ENCODE measurements around the gene ARL14EPL. TPM values are rescaled to one million over a fixed set of nuclear protein-coding genes. Genes with fewer than 3 reads are reported as not detected.
A peak's percentile ranks its signal among the peaks of the same experiment; 100 is the strongest.
"Not testable (repeated sequence)": the region's sequence is repeated elsewhere in the genome, so short reads cannot be mapped to it uniquely, and the experiment has no call there.

ARL14EPL gene
- total and polyA plus RNA-seq, 2 experiments from 2014 or later, result not detected

- Mint-ChIP-seq H3K36me3 (ENCODE audit: low read depth) (no peaks in the 10 kb centered on the region; the same call in 2 of the 3 replicates), H3K4me3 (peak overlapping the region; percentile 94), H3K9me3 (no peaks in the 10 kb centered on the region; the same call in 2 of the 3 replicates), H3K4me1 (peaks cover 16% of the 10 kb centered on the region), H3K27me3 (ENCODE audit: insufficient read depth, low read depth, poor library complexity) (peaks cover 3% of the 10 kb centered on the region), H3K27ac (0 out of 2 replicates have a peak overlapping the region, but pooled peaks have one; percentile 8)
- Histone ChIP-seq H3F3A (replicated peaks; ENCODE audit: low read depth) (no peaks in the 10 kb centered on the region), H3K4me1 (ENCODE audit: insufficient read depth) (peaks cover 14% of the 10 kb centered on the region), H3K9me2 (ENCODE audit: insufficient read depth) (no peaks in the 10 kb centered on the region), H3K27me3 (ENCODE audit: insufficient read depth) (no peaks in the 10 kb centered on the region), H3K4me2 (peak overlapping the region; percentile 90), H2AFZ (peak overlapping the region; percentile 54), H3K4me3 (peak overlapping the region; percentile 70), H3K36me3 (ENCODE audit: insufficient read depth) (no peaks in the 10 kb centered on the region), H4K20me1 (replicated peaks; ENCODE audit: insufficient read depth) (no peaks in the 10 kb centered on the region), H3K27ac (ENCODE audit: low read depth) (peak overlapping the region; percentile 22), H3K79me2 (replicated peaks; ENCODE audit: insufficient read depth) (peaks cover 45% of the 10 kb centered on the region)
- peak; percentile 68 for ATAC-seq
- TF ChIP-seq STAT1 (IDR thresholded peaks at IDR 0.05; ENCODE audit: unreplicated experiment) (no peak), ZNF331 (CRISPR knock-in tag; IDR thresholded peaks at IDR 0.05; ENCODE audit: low read depth) (no peak), ZNF114 (CRISPR knock-in tag; IDR thresholded peaks at IDR 0.05) (no peak)
- peak; percentile 48 for DNase-seq (ENCODE audit: low spot score)
Measured at GRCh38 chr5:116084287-116084691, 52.0 kb downstream of the ARL14EPL start.

- Histone ChIP-seq H3K4me3 (peak within 1 kb of the TSS; percentile 70), H3K9me2 (ENCODE audit: insufficient read depth) (no peaks in the 10 kb centered on the region), H3K36me3 (ENCODE audit: insufficient read depth) (no peaks in the 10 kb centered on the region), H2AFZ (peak within 1 kb of the TSS; percentile 54), H3K79me2 (replicated peaks; ENCODE audit: insufficient read depth) (peaks cover 51% of the 10 kb centered on the region), H4K20me1 (replicated peaks; ENCODE audit: insufficient read depth) (no peaks in the 10 kb centered on the region), H3K27me3 (ENCODE audit: insufficient read depth) (no peaks in the 10 kb centered on the region), H3K4me1 (ENCODE audit: insufficient read depth) (peaks cover 14% of the 10 kb centered on the region), H3K27ac (ENCODE audit: low read depth) (peak within 1 kb of the TSS; percentile 22), H3K4me2 (peak within 1 kb of the TSS; percentile 90), H3F3A (replicated peaks; ENCODE audit: low read depth) (no peaks in the 10 kb centered on the region)
- Mint-ChIP-seq H3K36me3 (ENCODE audit: low read depth) (no peaks in the 10 kb centered on the region; the same call in 2 of the 3 replicates), H3K4me1 (peaks cover 16% of the 10 kb centered on the region), H3K9me3 (no peaks in the 10 kb centered on the region; the same call in 2 of the 3 replicates), H3K27ac (peak within 1 kb of the TSS; percentile 98), H3K4me3 (peak within 1 kb of the TSS; percentile 94), H3K27me3 (ENCODE audit: insufficient read depth, low read depth, poor library complexity) (peaks cover 3% of the 10 kb centered on the region)
- DNase-seq (ENCODE audit: low spot score) (peak; percentile 89), ATAC-seq (peak; percentile 86)
- 0 out of 2 replicates have a peak, but pooled peaks have one; percentile 49 for TF ChIP-seq ETS1 (IDR thresholded peaks at IDR 0.05)
- peak; percentile 34; the same call in 1 of the 2 replicates for TF ChIP-seq CREB1 (CRISPR knock-in tag; IDR thresholded peaks at IDR 0.05; ENCODE audit: low read depth)
- no peak for TF ChIP-seq ZNF331 (CRISPR knock-in tag; IDR thresholded peaks at IDR 0.05; ENCODE audit: low read depth)
- peak; percentile 74 for TF ChIP-seq POLR2AphosphoS5 (IDR thresholded peaks at IDR 0.05; ENCODE audit: low read depth)
Measured at GRCh38 chr5:116084871-116085715, 52.8 kb downstream of the ARL14EPL start, which contains the start of gene COMMD10. Gene COMMD10 (plus strand): TSS chr5:116085025.

- DNase-seq (ENCODE audit: low spot score); H3F3A ChIP-seq (replicated peaks; ENCODE audit: low read depth); H3K36me3 ChIP-seq (ENCODE audit: insufficient read depth); H3K27ac Mint-ChIP-seq; H4K20me1 ChIP-seq (replicated peaks; ENCODE audit: insufficient read depth); H3K9me2 ChIP-seq (ENCODE audit: insufficient read depth); H3K9me3 Mint-ChIP-seq; H3K27me3 Mint-ChIP-seq (ENCODE audit: insufficient read depth, low read depth, poor library complexity); H2AFZ ChIP-seq; H3K36me3 Mint-ChIP-seq (ENCODE audit: low read depth); ATAC-seq; H3K27me3 ChIP-seq (ENCODE audit: insufficient read depth); H3K27ac ChIP-seq (ENCODE audit: low read depth): not testable (repeated sequence)
- peak overlapping the region; percentile 70 for H3K4me3 ChIP-seq
- H3K4me2 ChIP-seq, result peak overlapping the region; percentile 90
- peaks cover 51% of the 10 kb centered on the region for H3K79me2 ChIP-seq (replicated peaks; ENCODE audit: insufficient read depth)
- Mint-ChIP-seq H3K4me1 (peaks cover 16% of the 10 kb centered on the region), H3K4me3 (peak overlapping the region; percentile 94)
- H3K4me1 ChIP-seq (ENCODE audit: insufficient read depth), result peaks cover 14% of the 10 kb centered on the region
Measured at GRCh38 chr5:116086309-116086708, 54.0 kb downstream of the ARL14EPL start.
